ENCODE measurements around the gene IER2. TPM values are rescaled to one million over a fixed set of nuclear protein-coding genes. Genes with fewer than 3 reads are reported as not detected.
A peak's percentile ranks its signal among the peaks of the same experiment; 100 is the strongest.

IER2 gene
- 10 to 100 TPM; 33.2 to 61.5 (median 39.8) TPM for total RNA-seq

- ATAC-seq (replicated peaks in 6 of 8): peak; percentile 19 to 52 (median 47)
- in situ Hi-C loops (cut with MboI; ENCODE audit: low pct_unique_long_range_greater_than_20kb in 2 of 9, low sequenced_read_pairs in 9 of 9, unreplicated experiment in 9 of 9): no loop called here
- peaks cover 0 to 3% of the 10 kb centered on the region in 2 donors for H3K4me1 ChIP-seq (replicated peaks in 1 of 2)
- WGBS, 10 experiments: 0% methylated on average over 3 to 9 of the region's 51 CpGs; no CpG with 5 or more reads in 7 of the 10 experiments
- H3K4me3 ChIP-seq: peak within 1 kb of the TSS; percentile 55 to 89 (median 82)
- H3K27ac ChIP-seq: peak within 1 kb of the TSS; percentile 76 to 80
Measured at GRCh38 chr19:13150187-13150930, at the start of gene IER2, which contains the start of gene STX10. Gene IER2 (plus strand): TSS chr19:13150411. CDS start chr19:13153187, 2,776 bp downstream. Gene STX10 (minus strand): TSS chr19:13150375. CDS start chr19:13150173, 202 bp downstream.

- H3K4me1 ChIP-seq (replicated peaks in 1 of 2): peaks cover 3 to 12% of the 10 kb centered on the region in 2 donors
- in situ Hi-C loops (cut with MboI; ENCODE audit: low pct_unique_long_range_greater_than_20kb in 2 of 9, low sequenced_read_pairs in 9 of 9, unreplicated experiment in 9 of 9): no loop called here
- 68% methylated on average over 3 of the region's 18 CpGs; no CpG with 5 or more reads in 9 of the 10 experiments for WGBS, 10 experiments
- no peak overlapping the region for H3K4me3 ChIP-seq
- no peak for ATAC-seq (replicated peaks in 6 of 8)
- no peak overlapping the region for H3K27ac ChIP-seq
Measured at GRCh38 chr19:13100841-13101589, 49.2 kb upstream of the IER2 start.

- in situ Hi-C loops (cut with MboI; ENCODE audit: low pct_unique_long_range_greater_than_20kb in 2 of 9, low sequenced_read_pairs in 9 of 9, unreplicated experiment in 9 of 9): no loop called here
- no peak for ATAC-seq (replicated peaks in 6 of 8)
- 60 to 100% (median 87%) methylated on average over 1 to 5 of the region's 7 CpGs; no CpG with 5 or more reads in 4 of the 10 experiments for WGBS, 10 experiments
- H3K4me1 ChIP-seq (replicated peaks in 1 of 2): peaks cover 0 to 5% of the 10 kb centered on the region in 2 donors
- H3K27ac ChIP-seq: no peak overlapping the region
- H3K4me3 ChIP-seq: no peak overlapping the region
Measured at GRCh38 chr19:13101590-13102415, 48.4 kb upstream of the IER2 start.

GRCh38 chr19:13102416-13102665 is 47.9 kb upstream of the IER2 start:
- H3K4me3 ChIP-seq: no peak overlapping the region
- in situ Hi-C loops (cut with MboI; ENCODE audit: low pct_unique_long_range_greater_than_20kb in 2 of 9, low sequenced_read_pairs in 9 of 9, unreplicated experiment in 9 of 9): no loop called here

GRCh38 chr19:13102666-13103580 is 47.3 kb upstream of the IER2 start, which contains the start of gene LYL1:
Gene LYL1 (minus strand): TSS chr19:13102858. CDS start chr19:13101171, 1,687 bp downstream.
- WGBS, 10 experiments: no CpG with 5 or more reads among the region's 47 CpGs
- peaks cover 0 to 5% of the 10 kb centered on the region in 2 donors for H3K4me1 ChIP-seq (replicated peaks in 1 of 2)
- in situ Hi-C loops (cut with MboI; ENCODE audit: low pct_unique_long_range_greater_than_20kb in 2 of 9, low sequenced_read_pairs in 9 of 9, unreplicated experiment in 9 of 9): no loop called here
- peak; percentile 15 to 68 (median 56) for ATAC-seq (replicated peaks in 6 of 8)
- H3K4me3 ChIP-seq: no peak within 1 kb of the TSS
- no peak within 1 kb of the TSS for H3K27ac ChIP-seq

More at GRCh38 chr19:13102416-13102665, 47.9 kb upstream of the IER2 start:
- Histone ChIP-seq H3K4me1 (replicated peaks in 1 of 2) (peaks cover 0 to 5% of the 10 kb centered on the region in 2 donors), H3K27ac (no peak overlapping the region)
- ATAC-seq (replicated peaks in 6 of 8): peak in 6 of 8 experiments; percentile 7 to 72 (median 52)
- 40 to 73% (median 51%) methylated on average over 1 to 3 of the region's 7 CpGs; no CpG with 5 or more reads in 7 of the 10 experiments for WGBS, 10 experiments

- Histone ChIP-seq H3K4me1 (replicated peaks in 1 of 2) (peaks cover 0 to 5% of the 10 kb centered on the region in 2 donors), H3K27ac (no peak overlapping the region), H3K4me3 (no peak overlapping the region)
- no peak for ATAC-seq (replicated peaks in 6 of 8)
- WGBS, 10 experiments: 64 to 100% (median 94%) methylated on average over 1 to 5 of the region's 13 CpGs; no CpG with 5 or more reads in 6 of the 10 experiments
- in situ Hi-C loops (cut with MboI; ENCODE audit: low pct_unique_long_range_greater_than_20kb in 2 of 9, low sequenced_read_pairs in 9 of 9, unreplicated experiment in 9 of 9): no loop called here
Measured at GRCh38 chr19:13103581-13104359, 46.4 kb upstream of the IER2 start.

- Histone ChIP-seq H3K4me3 (no peak overlapping the region), H3K4me1 (replicated peaks in 1 of 2) (peaks cover 0 to 5% of the 10 kb centered on the region in 2 donors), H3K27ac (no peak overlapping the region)
- ATAC-seq (replicated peaks in 6 of 8): peak in 4 of 8 experiments; percentile 5 to 21 (median 6)
- 80 to 100% (median 94%) methylated on average over 1 to 4 of the region's 33 CpGs; no CpG with 5 or more reads in 6 of the 10 experiments for WGBS, 10 experiments
- in situ Hi-C loops (cut with MboI; ENCODE audit: low pct_unique_long_range_greater_than_20kb in 2 of 9, low sequenced_read_pairs in 9 of 9, unreplicated experiment in 9 of 9): no loop called here
Measured at GRCh38 chr19:13104360-13104847, 45.8 kb upstream of the IER2 start.

- Histone ChIP-seq H3K27ac (no peak overlapping the region), H3K4me1 (replicated peaks in 1 of 2) (peaks cover 0 to 5% of the 10 kb centered on the region in 2 donors), H3K4me3 (no peak overlapping the region)
- WGBS, 10 experiments: 80 to 93% methylated on average over 1 to 3 of the region's 29 CpGs; no CpG with 5 or more reads in 8 of the 10 experiments
- in situ Hi-C loops (cut with MboI; ENCODE audit: low pct_unique_long_range_greater_than_20kb in 2 of 9, low sequenced_read_pairs in 9 of 9, unreplicated experiment in 9 of 9): no loop called here
- ATAC-seq (replicated peaks in 6 of 8): peak in 1 of 8 experiments; percentile 2
Measured at GRCh38 chr19:13104848-13105711, 45.1 kb upstream of the IER2 start.

GRCh38 chr19:13109361-13110098 is 40.7 kb upstream of the IER2 start:
- no peak overlapping the region for H3K4me3 ChIP-seq
- in situ Hi-C loops (cut with MboI; ENCODE audit: low pct_unique_long_range_greater_than_20kb in 2 of 9, low sequenced_read_pairs in 9 of 9, unreplicated experiment in 9 of 9): no loop called here
- WGBS, 10 experiments: 89 to 100% (median 96%) methylated on average over 1 to 12 of the region's 30 CpGs; no CpG with 5 or more reads in 3 of the 10 experiments
- H3K4me1 ChIP-seq (replicated peaks in 1 of 2): no peaks in the 10 kb centered on the region
- ATAC-seq (replicated peaks in 6 of 8): peak in 5 of 8 experiments; percentile 7 to 22 (median 13)
- H3K27ac ChIP-seq: no peak overlapping the region

- in situ Hi-C loops (cut with MboI; ENCODE audit: low pct_unique_long_range_greater_than_20kb in 2 of 9, low sequenced_read_pairs in 9 of 9, unreplicated experiment in 9 of 9): no loop called here
- 90 to 95% methylated on average over 2 to 7 of the region's 15 CpGs; no CpG with 5 or more reads in 8 of the 10 experiments for WGBS, 10 experiments
- ATAC-seq (replicated peaks in 6 of 8): peak in 1 of 8 experiments; percentile 11
- H3K27ac ChIP-seq: no peak overlapping the region
- H3K4me1 ChIP-seq (replicated peaks in 1 of 2): no peaks in the 10 kb centered on the region
- no peak overlapping the region for H3K4me3 ChIP-seq
Measured at GRCh38 chr19:13110099-13110610, 40.1 kb upstream of the IER2 start.

Data from motor neuron (in vitro differentiated cells).